ENCODE results near the gene NBR1.

DNA sequence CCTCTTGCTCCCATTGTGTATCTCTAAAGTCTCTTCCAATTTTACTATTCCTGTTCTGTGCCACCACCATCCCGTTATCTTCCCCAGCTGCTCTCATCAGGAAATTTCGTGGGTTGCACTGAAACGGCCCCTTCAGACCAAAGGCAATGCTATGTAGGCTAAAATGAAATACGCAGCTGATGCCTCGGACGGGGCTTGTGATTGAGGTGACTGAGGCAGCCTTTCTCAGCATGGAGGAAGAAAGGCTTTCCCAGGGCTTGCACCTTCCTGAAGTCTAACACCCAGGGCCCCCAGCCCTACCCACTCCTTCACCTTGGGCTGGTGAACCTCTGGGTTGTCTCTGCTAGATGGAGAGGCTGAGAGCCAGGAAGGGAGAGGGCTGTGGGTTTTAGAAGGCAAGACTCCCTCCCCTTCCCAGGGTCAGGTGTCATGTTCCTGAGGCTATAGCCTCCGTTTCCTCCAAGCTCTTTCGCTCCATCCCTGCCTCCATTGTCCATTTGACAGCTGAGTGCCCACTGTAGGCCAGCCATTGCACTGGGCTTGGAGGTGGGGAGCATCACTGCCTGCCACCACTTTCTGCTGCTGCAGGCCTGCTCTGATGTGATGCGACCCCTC is 49.6 kb downstream of the NBR1 start:
- TF ChIP-seq REST (IDR thresholded peaks at IDR 0.05; ENCODE audit: insufficient replicate concordance, low read depth) (no peak), POLR2AphosphoS5 (IDR thresholded peaks at IDR 0.05; ENCODE audit: low read depth) (no peak)
- TF ChIP-seq, protein P1, sequence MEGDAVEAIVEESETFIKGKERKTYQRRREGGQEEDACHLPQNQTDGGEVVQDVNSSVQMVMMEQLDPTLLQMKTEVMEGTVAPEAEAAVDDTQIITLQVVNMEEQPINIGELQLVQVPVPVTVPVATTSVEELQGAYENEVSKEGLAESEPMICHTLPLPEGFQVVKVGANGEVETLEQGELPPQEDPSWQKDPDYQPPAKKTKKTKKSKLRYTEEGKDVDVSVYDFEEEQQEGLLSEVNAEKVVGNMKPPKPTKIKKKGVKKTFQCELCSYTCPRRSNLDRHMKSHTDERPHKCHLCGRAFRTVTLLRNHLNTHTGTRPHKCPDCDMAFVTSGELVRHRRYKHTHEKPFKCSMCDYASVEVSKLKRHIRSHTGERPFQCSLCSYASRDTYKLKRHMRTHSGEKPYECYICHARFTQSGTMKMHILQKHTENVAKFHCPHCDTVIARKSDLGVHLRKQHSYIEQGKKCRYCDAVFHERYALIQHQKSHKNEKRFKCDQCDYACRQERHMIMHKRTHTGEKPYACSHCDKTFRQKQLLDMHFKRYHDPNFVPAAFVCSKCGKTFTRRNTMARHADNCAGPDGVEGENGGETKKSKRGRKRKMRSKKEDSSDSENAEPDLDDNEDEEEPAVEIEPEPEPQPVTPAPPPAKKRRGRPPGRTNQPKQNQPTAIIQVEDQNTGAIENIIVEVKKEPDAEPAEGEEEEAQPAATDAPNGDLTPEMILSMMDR (IDR thresholded peaks at IDR 0.05; ENCODE audit: insufficient read depth, low read length): no peak

All from HL-60 (cell line).